ENCODE data around the gene BSG.
A peak's percentile ranks its signal among the peaks of the same experiment; 100 is the strongest.
"Not testable (repeated sequence)": the region's sequence is repeated elsewhere in the genome, so short reads cannot be mapped to it uniquely, and the experiment has no call there.

BSG gene

DNA sequence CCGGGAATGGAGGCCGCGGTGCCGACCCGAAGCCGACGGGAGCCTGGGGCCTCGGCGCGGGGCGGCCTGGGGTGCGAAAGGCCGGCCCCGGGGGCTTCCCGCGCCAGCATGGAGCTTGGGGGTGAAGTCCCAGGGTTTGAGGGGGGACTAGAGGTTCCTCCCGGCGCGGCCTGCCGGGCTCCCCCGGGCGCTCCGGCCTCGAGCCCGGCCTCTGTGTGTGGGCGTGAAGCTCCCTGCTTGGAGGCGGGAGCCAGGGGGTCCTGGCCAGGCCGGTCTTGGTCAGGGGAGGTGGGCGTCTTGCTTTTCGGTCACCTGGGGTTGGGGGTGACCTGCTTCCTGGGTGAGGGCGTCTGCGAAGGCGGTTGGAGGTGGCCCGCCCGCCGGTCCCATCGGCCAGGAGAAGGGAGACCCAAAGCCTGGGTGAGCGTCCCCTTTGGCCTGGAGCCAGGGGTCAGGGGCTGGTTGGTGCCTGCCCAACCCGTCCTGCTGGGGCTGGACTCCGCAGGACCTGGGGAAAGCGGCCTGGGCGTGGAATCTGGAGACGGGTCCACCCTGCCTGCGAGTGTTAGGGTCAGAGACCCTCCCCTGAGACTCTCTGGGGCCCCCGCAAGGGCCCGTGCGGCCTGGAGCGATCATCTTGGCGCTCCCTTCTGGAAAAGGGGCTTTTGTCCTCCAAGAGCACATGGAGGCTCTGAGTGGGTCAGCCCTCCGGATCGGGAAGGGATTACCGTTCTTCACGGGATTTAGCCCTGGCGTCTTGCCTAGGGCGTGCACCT lies 535 bp downstream of the BSG start:
- DNase-seq (ENCODE audit: low read depth in 4 of 4, low spot score in 1 of 4), result no peak

DNA sequence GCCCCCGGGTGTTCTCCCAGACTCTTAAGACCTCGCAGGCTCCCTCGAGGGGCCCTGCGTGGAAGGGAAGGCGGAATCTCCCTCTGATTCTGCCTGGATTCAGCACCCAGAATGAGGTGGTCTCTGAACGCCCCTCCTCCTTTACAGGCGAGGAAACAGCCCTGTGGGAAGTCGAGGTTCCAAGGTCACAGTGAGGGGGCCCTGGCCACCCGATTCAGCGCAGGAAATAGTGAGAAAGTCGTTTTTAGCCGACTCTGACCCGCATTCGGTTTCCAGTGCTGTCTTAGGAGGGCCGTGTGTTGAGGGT lies 1.1 kb downstream of the BSG start:
- no peak for DNase-seq (ENCODE audit: low read depth in 4 of 4, low spot score in 1 of 4)

DNA sequence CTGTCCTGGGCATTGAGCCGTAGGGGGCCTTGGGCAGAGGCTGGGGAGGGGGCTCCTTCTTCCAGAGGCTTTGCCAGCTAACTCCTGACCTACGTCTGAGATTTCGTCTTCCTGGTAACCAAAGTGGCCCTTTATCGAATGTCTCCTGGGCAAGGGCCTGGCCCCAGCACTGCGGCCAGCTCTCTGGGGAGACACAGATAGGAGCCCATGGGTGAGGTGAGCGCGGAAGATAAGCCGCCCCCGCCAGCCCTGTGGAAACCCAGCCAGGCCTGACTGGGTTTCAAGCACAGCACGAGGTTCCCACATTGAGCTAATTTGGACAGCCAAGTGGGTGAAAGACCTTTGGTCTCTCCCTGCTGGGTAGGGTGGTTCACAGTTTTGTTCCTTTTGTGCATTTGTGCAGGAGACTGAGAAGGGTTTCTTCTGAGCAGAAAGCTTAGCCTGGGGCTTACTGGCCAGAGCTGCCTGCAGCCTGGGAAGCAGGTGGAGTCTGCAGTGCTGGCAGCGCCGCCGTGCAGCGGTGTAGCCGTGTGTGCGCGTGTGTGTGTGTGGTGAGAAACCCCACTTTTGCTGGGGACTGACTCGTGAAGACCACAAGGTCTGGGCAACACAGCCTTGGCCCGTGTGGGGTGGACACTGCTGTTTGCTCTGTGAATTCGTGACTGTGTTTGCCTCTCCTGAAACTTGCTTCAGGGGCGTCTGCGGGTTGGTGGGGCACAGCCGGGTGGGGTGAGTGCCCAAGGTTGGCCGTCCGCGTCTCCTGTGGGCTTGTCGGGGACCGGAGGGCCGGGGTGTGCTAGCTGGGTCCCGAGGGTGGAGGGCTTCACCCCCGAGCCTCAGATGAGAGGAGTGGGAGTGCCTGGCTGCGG lies 2.5 kb downstream of the BSG start:
- no peak for DNase-seq (ENCODE audit: low read depth in 4 of 4, low spot score in 1 of 4)

DNA sequence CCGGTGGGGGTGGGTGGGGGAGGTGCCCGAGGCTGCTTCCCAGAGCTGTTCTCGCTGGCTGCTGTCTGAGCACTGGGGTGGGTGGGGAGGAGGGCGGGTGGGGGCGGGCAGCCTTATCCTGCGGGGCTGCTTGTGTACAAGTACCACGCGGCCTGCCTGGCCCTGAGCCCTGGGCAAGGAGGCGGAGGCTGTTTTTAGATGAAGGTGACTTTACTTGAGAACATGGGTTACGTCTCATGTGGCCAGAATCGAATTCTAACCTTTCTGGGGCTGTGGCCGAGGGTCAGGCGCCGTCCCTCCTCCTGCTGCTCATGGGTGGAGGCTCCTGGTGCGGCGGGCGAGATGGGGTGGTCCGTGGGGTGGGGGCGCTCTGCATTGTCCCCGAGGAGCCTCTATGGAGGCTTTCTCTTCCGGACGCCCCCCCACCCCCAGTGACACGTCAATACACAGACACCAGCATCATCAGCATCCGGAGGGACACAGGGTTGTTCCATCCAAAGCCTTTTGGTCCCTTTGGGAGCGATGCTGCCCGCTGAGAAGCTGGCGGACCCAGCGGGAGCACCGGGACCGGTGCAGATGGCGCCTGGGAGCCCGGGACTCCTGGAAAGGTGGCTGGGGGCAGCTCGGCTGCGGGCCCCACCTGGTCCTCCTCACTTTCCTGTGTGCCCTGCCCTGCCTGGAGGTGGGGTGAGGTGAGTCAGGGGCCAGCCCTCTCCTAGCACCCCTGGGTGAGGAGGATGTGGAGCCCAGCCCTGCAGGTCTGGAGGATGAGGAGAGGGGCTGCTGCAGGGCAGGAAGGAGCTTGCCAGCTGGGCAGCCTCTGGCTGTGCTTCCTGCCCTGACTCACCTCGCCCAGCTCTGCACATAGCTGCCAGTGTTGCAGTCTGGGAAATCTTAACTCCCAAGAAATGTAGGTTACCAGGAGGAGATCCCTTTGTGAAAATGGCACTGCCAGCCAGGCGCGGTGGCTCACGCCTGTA lies 3.4 kb downstream of the BSG start:
- no peak for DNase-seq (ENCODE audit: low read depth in 4 of 4, low spot score in 1 of 4)

DNA sequence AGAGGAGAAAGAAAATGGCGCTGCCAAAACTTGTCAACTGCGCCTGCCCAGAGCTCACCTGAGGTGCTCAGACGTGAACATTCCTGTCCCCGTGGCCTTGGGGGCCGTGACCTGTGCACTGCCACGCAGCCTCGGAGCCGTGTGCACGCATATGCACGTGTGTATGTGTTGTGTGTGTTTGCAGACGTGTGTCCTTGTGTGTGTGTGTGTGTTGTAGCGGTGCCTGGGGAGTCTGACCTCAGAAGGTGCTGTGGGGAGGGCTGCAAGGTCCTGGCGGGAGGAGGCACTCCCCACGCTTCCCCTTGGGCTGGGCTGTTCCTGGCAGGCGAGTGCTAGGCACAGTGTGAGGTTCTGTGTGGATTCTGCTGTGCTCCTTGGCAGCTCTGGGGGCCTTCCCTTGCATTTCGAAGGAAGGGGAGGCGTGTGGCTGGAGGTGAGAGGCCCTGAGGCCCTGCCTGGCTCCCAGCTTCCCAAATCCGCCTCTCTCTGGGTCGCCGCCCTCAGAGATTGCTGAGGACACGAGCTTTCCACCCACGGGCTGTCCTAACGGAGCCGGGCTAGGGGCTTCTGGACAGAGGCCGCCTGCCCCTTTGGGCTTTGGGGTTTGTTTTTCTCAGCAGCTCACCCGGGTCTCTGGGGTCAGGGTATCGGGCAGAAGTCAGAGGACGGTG lies 4.5 kb downstream of the BSG start:
- no peak for DNase-seq (ENCODE audit: low read depth in 4 of 4, low spot score in 1 of 4)

DNA sequence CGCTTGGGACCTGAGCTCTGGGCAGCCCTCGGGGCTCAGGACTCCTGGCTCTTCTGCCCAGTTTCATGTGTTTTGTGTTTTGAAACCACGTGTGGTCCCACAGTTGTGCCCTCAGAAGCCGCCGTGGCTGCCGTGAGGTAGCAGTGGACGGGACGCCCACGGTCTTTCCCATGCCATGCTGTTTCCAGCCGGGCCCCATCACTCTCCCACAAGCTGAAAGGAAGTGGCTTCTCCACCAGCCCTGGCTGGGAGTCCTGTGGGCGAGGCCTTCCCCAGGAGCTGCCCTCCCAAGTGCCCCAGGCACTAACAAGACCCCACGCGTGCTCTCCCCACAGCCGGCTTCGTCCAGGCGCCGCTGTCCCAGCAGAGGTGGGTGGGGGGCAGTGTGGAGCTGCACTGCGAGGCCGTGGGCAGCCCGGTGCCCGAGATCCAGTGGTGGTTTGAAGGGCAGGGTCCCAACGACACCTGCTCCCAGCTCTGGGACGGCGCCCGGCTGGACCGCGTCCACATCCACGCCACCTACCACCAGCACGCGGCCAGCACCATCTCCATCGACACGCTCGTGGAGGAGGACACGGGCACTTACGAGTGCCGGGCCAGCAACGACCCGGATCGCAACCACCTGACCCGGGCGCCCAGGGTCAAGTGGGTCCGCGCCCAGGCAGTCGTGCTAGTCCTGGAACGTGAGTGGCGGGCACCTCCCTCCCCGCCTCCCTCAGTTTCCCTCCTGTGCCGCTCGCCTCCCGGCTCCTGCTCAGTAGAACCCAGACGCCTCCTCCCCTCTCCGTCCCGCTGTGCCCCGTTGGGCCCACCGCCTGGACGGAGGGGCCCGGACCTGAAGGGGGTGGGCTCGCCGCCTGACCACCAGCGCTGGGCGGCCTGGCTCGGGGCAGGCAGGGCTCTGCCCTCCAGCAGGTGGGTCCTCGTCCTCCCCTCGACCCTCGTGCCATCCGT lies 5.3 kb downstream of the BSG start:
- DNase-seq (ENCODE audit: low read depth in 4 of 4, low spot score in 1 of 4), result no peak

DNA sequence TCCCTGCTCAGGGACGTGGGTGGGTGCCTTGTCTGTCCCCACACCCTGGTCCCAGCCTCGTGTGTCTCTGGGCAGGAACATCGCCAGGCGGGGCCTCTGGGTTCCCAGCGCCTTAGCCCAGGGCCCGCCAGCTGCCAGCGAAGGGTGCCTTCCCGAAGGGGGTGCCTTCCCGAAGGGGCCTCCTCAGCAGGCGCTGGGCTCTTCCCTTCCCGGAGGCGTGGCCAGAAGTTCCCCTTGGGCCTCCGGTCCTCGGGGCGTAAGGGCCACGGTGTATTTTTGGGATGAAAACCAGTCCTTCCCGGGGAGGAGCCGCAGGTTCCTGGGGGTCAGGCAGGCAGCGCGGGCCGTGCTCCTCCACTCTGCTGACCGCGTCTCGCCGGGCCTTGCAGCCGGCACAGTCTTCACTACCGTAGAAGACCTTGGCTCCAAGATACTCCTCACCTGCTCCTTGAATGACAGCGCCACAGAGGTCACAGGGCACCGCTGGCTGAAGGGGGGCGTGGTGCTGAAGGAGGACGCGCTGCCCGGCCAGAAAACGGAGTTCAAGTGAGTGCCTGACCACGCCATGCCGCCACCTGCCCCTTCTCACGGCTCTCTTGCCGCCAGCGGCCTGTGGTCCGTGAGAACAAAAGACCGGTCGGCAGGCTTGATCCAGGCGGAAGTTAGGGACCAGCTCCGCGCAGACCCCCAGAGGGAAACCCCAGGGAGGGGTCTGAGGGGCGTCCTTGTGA lies 6.9 kb downstream of the BSG start:
- DNase-seq (ENCODE audit: low read depth in 4 of 4, low spot score in 1 of 4), result no peak

DNA sequence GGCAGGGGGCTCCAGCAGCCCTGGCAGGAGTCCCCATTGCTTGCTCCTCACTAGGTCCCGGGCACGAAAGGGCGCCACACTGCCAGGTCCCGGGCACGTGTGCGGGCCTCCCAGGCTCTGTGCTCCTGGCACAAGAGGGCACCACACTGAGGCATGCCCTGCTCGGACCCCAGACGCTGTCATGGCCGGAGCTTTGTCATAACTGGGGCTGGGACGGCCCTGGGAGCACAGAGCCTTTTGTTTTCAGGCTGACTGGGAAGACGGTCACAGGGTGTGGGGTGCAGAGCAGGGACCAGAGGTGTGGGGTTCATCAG lies 7.4 kb downstream of the BSG start:
- no peak for DNase-seq (ENCODE audit: low read depth in 4 of 4, low spot score in 1 of 4)

DNA sequence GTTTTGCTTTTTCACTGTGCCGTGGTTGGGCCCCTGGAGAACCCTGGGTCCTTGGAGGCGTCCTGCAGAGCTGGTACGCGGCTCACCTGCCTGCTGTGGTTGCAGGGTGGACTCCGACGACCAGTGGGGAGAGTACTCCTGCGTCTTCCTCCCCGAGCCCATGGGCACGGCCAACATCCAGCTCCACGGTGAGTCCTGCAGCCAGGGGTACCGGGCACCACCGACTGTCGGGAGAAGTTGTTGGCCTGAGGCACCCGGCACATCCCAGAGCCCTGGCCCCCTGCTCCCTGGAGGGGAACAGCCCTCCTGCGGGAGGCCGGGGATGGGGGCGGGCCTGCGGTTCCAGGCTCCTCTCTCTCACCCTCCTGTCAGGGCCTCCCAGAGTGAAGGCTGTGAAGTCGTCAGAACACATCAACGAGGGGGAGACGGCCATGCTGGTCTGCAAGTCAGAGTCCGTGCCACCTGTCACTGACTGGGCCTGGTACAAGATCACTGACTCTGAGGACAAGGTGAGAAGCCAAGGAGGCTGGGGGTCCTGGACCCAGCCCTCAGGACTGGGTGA lies 8.0 kb downstream of the BSG start:
- DNase-seq (ENCODE audit: low read depth in 4 of 4, low spot score in 1 of 4), result no peak

DNA sequence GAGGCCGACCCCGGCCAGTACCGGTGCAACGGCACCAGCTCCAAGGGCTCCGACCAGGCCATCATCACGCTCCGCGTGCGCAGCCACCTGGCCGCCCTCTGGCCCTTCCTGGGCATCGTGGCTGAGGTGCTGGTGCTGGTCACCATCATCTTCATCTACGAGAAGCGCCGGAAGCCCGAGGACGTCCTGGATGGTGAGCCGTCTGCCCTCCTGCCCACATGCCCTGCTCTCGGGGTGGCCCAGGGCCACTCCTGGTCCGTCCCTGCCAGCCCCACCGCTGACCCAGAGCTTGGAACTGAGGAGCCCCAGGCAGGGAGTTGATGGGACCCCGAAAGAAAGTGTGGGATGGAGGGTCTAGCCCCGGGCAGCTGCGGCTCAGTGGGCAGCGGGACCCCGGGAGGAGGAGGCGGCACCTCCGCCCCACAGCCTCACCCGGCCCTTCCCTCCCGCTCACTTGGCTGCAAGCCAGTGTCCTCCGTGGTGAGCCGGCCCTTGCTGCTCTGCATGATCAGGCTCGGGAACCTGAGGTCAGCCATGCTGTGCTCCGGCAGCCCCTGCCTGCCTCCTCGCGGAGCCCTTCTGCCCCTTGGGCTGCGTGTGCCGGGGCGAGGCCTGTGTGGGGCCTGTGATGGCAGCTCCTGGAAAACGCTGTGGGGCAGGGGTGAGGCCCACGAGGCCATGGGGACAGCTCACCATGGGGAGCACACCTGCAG lies 9.2 kb downstream of the BSG start:
- DNase-seq (ENCODE audit: low read depth in 4 of 4, low spot score in 1 of 4), result no peak

DNA sequence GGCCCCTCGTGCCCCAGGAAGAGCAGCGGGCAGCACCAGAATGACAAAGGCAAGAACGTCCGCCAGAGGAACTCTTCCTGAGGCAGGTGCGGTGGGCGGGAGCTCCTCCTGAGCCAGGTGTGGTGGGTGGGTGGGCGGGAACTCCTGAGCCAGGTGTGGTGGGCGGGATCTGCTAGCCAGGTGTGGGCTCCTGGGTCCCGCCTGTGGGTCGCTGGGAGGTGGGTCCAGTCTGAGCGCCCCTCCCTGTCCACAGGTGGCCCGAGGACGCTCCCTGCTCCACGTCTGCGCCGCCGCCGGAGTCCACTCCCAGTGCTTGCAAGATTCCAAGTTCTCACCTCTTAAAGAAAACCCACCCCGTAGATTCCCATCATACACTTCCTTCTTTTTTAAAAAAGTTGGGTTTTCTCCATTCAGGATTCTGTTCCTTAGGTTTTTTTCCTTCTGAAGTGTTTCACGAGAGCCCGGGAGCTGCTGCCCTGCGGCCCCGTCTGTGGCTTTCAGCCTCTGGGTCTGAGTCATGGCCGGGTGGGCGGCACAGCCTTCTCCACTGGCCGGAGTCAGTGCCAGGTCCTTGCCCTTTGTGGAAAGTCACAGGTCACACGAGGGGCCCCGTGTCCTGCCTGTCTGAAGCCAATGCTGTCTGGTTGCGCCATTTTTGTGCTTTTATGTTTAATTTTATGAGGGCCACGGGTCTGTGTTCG lies 10.3 kb downstream of the BSG start:
- DNase-seq (ENCODE audit: low read depth in 4 of 4, low spot score in 1 of 4), result no peak

DNA sequence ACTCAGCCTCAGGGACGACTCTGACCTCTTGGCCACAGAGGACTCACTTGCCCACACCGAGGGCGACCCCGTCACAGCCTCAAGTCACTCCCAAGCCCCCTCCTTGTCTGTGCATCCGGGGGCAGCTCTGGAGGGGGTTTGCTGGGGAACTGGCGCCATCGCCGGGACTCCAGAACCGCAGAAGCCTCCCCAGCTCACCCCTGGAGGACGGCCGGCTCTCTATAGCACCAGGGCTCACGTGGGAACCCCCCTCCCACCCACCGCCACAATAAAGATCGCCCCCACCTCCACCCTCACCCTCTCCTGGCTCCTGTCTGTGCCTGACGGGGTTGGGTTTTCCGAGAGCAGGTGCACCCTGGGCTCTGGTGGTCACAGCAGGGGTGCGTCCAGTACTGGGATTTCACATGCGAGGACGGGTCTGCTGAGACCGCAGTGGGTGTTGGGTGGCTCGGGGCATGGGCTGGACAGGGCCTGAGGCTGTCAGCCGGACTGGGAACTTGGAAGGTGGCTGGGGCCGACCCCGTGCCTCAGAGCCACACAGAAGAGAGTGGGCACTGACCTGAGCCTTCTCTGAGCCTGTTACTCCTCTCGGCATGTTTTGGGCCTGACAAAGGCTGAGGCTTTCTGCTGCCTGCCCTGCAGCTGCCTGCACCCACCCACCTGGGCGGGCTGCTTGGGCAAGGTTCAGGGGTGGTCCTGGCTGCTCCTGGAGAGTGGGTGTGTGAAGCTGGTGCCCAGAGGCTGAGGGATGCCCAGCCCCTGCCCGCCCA lies 11.0 kb downstream of the BSG start:
- DNase-seq (ENCODE audit: low read depth in 4 of 4, low spot score in 1 of 4), result no peak

DNA sequence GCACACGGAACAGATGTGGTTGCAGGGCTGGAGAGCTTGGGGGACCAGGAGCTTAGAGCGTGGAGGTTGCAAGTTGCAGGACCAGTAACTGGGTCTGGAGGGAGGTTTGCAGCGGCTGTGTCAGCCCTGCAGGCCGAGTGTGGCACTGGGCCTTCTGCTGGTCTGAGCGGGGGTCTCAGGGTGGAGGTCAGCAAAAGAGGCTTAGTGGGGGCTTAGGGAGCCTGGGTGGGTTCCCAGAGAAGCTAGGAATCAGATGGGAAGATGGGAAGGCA lies 11.5 kb downstream of the BSG start:
- DNase-seq (ENCODE audit: low read depth in 4 of 4, low spot score in 1 of 4), result no peak

DNA sequence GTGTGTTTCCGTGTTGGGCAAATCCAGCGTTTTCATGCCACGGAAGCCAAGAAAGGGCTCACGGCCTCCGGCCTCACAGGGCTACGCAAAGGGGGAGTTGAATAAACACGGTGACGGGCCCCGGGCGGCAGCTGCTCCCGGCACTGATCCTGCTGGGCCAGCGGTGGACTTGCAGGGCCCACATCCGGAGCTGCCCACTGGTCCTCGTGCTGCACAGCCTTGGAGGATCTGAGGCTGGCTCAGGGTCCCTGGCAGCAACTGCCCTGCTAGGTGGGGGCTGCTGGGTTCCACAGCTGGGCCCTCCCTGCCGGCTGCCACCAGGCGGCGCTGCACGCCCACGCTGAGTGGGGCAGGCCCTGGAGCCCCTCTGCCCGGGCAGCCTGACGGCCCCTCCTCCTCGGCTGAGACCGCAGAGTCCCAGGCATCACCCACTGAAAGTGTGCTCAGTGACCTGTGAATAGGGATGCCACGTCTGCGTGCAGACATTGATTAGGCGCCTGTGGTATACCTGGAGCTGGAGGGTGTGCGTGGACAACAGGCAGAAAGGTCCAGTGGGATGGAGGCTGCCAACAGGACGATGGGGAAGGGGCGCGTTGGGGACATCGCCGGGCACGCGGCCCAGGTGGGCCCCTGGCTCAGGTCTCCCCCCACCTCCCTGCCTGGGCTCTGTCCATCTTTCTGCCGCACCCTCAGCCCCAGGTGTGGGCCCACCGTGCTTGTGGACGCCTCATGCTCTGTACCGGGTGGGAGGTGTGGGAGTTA lies 12.0 kb downstream of the BSG start:
- DNase-seq (ENCODE audit: low read depth in 4 of 4, low spot score in 1 of 4), result peak in 1 of 4 experiments; percentile 41

DNA sequence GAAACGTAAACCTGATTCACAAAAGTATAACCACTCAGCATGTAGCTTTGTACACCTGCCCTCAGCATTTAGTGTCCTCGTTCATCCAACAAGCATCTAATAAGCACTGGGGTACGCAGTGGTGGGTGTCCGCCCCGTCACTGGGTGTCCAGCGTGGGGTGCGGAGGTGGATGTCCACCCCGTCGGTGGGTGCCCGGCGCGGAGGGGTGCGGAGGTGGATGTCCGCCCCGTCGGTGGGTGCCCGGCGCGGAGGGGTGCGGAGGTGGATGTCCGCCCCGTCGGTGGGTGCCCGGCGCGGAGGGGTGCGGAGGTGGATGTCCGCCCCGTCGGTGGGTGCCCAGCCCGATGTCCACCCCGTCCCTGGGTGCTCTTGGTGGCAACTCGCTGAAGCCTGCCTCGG lies 12.8 kb downstream of the BSG start:
- DNase-seq (ENCODE audit: low read depth in 4 of 4, low spot score in 1 of 4), result not testable (repeated sequence)

DNA sequence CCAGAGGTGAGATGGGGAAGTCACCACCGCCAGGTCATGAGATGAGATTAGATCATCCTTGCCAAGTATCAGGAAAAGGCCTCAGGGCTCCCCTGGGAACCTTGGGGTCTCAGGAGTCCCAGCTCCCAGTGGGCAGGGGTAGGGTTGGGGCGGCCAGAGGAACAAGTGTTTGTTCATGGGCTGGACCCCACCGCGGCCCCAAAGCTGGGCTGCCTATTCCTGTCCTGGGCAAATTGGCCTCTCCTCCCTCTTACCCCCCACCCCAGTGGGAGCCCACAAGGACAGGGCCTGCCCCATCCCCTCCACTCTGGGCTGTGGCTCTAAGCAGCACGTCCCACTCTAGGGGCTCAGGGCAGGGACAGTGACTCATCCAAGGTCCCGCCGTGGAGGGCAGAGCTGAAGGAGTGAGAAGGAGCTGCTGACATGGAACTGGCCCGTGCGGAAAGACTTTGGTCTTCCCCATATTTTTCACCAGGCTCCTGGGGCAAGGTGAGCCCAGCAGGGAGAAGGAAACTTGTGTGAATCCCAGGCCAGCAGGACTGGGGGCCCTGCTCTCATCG lies 13.2 kb downstream of the BSG start:
- DNase-seq (ENCODE audit: low read depth in 4 of 4, low spot score in 1 of 4), result no peak
